SIG-M5 treated with dmso at 0.1 percent for 504 hours (cell line): ENCODE data around the gene RIPOR1.

Experiments used
- DNase-seq: peaks from one replicate; lab custom pipeline; 2025; ENCODE audit not compliant: unreplicated experiment; lab: John Stamatoyannopoulos, UW

RIPOR1 gene

DNA sequence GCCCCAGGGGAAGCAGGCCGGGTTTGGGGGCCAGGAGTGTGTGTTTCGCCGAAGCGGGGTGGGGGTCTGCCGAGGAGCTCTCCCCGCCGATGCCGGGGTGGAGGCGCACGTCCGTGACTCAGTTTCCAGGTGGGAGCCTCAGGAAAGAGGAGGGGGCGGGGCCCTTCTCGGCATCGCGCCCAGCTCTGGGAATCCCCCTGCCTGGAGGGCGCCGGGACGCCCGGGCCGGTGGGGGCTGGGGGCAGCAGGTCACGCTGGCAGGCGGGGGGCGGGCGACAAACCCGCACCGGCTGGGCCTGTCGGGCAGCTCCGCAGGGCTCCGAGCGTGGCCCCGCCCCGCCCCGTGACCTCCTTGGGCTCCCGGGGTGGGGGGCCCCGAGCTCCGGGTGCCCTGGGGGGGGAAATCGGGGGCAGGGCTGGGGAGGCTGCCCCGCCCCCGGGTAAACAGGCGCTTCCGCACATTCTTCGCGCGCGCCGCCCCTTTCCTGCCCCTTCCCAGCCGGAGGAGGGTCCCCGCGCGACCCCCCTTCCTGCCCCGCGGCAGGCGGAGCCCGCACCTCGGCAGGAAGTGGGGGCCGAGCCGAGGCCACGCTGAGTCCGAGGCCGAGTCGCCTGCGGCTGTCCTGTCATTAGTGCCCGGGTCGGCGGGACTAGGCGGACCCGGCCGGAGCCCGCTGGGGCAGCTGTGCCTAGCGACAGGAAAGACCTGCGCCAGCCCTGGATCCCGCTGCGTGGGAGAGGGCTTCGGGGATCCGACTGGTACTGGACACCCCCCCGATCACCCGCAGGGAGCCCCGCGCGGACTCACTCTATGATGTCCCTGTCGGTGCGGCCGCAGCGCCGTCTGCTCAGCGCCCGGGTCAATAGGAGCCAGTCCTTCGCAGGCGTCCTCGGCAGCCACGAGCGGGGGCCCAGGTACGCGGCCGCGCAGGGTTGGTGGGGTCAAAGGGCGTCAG is 9.3 kb downstream of the RIPOR1 start:
- DNase-seq = no peak

DNA sequence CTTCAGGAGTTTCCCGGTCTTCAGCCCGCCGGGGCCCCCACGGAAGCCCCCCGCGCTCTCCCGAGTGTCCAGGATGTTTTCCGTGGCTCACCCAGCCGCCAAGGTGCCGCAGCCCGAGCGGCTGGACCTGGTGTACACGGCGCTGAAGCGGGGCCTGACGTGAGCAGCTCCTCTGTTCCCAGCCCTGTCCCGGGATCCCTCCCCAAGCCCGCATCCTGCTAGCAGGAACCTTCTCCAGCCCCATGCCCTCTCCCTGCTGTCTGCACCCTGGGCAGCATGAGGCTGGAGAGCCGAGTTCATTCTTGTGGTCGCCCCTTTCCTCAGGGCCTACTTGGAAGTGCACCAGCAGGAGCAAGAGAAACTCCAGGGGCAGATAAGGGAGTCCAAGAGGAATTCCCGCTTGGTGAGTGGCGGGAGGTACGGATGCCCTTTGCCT is 10.1 kb downstream of the RIPOR1 start:
- no peak for DNase-seq

DNA sequence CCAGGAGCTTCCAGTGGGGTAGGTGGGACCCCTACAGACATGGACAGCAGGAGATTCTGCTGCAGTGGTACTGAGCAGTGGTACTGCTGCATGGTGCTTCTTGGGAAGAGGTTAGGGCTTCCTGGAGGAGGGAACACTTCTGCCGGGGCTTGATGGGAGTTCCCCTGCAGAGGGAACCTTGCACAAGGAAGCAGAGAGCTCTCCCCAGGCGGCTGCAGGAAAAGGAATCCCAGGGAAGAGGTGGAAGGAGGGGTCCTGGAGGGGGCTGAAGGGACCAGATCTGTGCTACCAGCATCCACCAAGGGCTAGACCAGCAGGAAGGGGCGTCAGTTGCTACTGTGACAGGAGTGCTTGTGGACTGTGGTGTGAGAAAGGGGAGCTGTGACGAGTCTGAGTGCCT is 10.6 kb downstream of the RIPOR1 start:
- no peak for DNase-seq

DNA sequence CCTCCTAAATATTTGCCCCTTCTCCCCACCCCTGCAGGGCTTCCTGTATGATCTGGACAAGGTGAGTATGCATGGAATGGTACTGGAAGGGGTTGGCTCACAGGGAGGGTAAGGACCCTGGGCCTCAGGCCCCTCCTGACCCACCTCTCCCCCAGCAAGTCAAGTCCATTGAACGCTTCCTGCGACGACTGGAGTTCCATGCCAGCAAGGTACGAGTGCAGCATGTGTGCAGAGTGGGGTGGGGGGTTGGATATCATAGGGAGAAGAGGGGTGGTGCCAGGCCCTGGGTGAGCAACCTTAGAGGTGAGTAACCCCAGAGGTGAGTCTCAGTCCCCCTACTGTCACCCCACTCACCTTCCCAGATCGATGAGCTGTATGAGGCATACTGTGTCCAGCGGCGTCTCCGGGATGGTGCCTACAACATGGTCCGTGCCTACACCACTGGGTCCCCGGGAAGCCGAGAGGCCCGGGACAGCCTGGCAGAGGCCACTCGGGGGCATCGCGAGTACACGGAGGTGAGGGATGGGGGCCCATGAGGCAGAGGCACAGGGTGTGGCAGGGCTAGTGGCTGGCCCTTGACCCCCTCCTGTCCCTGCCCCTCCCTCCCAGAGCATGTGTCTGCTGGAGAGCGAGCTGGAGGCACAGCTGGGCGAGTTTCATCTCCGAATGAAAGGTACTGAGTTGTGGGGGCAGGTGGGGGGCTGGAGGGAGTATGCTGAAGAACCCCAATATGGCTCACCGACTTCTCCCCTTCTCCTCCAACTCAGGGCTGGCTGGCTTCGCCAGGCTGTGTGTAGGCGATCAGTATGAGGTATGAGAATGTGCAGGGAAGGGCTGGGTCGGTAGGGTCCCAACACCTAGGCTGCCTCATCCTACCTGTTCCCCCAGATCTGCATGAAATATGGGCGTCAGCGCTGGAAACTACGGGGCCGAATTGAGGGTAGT is 11.3 kb downstream of the RIPOR1 start:
- no peak for DNase-seq

DNA sequence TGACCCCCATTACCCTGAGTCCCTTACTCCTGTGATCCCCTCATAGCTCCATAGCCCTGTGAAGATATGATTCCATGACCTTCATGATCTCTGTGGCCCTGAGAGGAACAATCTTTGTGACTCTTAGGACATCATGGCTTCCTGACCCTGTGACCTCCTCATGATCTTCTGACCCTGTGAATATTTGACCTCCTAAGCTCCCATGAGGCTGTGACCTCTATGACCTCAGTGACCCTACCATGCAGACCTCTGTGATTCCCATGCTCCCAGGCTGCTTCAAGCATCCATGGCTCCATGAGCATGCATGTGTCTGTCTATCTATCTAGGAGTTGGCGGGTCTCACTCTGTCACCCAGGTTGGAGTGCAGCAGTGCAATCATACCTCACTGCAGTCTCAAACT is 12.1 kb downstream of the RIPOR1 start:
- DNase-seq = no peak

DNA sequence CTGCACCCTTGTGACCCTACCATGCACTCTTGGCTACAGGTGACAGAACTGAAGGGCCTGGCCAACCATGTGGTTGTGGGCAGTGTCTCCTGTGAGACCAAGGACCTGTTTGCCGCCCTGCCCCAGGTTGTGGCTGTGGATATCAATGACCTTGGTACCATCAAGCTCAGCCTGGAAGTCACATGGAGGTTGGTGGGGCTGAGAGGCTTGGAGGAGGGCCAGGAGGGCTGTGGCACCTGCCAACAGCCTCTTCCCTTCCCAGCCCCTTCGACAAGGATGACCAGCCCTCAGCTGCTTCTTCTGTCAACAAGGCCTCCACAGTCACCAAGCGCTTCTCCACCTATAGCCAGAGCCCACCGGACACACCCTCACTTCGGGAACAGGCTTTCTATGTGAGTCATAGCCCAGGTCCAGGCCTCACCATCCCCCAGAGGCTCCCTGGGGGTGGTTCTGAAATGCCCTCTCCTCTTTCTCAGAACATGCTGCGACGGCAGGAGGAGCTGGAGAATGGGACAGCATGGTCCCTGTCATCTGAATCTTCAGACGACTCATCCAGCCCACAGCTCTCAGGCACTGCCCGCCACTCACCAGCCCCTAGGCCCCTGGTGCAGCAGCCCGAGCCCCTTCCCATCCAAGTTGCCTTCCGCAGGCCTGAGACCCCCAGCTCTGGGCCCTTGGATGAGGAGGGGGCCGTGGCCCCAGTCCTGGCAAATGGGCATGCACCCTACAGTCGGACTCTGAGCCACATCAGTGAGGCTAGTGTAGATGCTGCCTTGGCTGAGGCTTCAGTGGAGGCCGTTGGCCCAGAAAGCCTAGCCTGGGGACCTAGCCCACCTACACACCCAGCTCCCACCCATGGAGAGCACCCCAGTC is 13.0 kb downstream of the RIPOR1 start:
- DNase-seq = no peak

DNA sequence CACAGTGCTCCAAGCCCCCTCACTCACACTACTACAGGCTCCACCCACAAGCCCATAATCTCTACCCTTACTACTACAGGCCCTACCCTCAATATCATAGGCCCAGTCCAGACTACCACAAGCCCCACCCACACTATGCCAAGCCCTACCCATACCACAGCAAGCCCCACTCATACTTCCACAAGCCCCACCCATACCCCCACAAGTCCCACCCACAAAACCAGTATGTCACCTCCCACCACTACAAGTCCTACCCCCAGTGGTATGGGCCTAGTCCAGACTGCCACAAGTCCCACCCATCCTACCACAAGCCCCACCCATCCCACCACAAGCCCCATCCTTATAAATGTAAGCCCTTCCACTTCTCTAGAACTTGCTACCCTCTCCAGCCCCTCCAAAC is 13.8 kb downstream of the RIPOR1 start:
- peak; percentile 86 for DNase-seq

DNA sequence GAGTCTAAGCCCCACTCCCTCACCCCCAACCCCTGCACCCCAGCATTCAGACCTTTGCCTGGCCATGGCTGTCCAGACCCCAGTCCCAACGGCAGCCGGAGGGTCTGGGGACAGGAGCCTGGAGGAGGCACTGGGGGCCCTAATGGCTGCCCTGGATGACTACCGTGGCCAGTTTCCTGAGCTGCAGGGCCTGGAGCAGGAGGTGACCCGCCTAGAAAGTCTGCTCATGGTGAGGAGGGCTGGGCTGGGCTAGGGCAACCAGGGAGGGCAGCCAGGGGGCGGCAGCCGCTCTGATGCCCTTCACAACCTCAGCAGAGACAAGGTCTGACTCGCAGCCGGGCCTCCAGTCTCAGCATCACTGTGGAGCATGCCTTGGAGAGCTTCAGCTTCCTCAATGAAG is 14.4 kb downstream of the RIPOR1 start:
- no peak for DNase-seq

DNA sequence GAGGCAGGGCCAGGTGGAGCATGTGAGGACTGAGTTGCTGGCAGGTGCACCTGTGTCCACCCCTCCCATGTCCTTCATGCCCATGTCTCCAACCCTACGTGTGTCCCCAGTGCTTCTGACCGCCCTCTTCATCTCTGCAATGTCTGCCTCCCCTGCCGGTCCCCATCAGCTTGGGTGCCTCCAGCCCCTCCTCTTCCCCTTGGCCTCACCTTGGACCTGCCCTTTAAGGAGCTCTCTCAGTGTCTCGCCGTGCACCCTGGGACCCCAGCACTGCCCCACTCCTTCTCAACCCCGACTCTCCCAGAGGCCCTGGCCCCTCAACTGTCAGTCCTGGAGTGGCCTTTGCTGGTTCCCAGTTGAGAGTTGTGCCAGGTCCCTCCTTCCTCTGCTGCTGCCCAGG is 15.0 kb downstream of the RIPOR1 start:
- no peak for DNase-seq

DNA sequence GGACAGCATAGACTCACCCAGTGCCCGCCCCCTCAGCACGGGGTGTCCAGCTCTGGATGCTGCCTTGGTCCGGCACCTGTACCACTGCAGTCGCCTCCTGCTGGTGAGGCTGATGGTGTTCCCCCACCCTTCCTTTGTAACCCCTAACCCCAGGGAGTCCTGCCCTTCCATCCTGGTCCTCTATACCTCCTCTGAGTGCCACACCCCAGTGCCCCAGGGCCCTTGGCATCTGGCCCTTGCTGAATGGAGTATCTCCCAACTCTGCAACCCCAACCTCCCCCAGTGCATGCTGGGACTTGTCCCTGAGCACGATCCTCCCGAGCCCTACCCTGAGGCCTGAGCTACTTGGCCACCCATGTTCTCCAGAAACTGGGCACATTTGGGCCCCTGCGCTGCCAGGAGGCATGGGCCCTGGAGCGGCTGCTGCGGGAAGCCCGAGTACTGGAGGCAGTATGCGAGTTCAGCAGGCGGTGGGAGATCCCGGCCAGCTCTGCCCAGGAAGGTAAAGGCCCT is 15.8 kb downstream of the RIPOR1 start:
- DNase-seq = no peak

DNA sequence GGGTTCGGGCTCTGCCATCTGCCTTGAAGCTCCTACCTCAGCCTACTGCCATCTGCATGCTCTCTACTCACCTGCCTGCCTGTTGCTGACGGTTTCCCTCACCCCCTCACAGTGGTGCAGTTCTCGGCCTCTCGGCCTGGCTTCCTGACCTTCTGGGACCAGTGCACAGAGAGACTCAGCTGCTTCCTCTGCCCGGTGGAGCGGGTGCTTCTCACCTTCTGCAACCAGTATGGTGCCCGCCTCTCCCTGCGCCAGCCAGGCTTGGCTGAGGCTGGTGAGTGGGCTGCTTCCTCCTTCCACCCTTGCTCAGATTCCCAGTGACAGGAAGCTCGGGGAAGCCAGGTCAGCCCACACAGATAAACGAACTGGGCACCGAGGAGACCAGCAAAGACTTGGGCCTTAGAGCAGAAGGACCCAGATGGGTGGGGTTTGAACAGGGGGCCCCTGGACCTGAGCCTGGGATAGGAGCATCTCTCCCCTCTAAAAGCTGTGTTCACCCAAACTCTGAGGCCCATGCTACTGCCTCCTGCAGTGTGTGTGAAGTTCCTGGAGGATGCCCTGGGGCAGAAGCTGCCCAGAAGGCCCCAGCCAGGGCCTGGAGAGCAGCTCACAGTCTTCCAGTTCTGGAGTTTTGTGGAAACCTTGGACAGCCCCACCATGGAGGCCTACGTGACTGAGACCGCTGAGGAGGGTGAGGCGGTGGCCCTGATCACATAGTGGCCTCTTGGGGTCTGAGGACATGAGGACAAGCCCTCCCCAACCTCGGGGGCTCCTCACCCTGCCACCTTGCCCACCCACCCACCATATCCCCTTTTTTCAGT is 16.4 kb downstream of the RIPOR1 start:
- DNase-seq = no peak

DNA sequence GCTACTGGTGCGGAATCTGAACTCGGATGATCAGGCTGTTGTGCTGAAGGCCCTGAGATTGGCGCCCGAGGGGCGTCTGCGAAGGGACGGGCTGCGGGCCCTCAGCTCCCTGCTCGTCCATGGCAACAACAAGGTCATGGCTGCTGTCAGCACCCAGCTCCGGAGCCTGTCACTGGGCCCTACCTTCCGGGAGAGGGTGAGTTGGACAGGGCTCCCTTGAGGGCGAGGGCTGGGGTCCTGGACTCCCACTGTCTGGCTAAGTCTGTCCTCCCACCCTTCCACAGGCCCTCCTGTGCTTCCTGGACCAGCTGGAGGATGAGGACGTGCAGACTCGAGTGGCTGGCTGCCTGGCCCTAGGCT is 17.0 kb downstream of the RIPOR1 start:
- DNase-seq = no peak

DNA sequence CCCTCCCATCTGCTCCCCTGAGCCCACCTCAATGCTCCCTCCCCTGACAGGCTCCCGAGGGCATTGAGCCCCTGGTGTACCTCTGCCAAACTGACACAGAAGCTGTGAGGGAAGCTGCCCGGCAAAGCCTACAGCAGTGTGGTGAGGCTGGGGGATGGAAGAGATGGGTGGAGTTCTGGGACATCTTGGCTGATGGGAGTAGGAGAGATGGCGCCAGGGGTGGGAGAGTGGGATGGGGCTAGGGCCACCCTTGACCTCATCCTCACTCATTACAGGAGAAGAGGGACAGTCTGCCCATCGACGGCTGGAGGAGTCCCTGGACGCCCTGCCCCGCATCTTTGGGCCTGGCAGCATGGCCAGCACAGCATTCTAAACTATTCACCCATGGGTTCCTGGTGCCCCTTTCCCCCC is 17.5 kb downstream of the RIPOR1 start:
- DNase-seq = no peak

DNA sequence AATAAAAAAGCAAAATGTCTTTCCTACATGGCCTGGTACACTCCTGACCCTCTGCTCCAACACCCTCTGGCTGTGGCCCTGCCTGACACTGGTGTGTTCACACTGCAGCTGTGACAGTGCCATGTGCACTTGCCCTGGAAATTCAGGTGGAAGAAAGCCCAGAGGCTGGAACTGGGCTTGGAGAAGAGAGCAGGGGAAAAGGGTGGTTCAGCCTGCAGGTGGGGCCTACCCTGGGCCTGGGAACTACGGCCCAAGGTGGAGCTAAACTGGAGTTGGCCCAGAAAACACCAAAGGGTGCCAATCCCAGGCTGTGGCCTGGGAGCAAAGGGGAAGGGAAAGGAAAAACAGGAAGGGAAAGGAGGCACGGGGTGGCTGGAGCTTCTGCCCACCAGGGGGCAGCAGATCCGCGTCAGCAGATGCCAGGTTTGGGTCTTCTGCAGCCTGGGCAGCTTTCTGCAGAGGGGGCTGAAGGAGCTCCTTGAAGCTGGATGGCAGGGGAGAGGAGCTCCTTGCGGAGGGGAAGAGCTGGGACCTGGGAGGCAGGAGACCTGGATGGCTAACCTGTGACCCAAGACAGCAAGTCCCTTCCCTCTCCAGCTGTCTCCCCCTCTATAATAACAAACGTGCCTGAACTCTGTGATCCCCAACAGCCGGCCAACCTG is 18.3 kb downstream of the RIPOR1 start:
- peak; percentile 32 for DNase-seq

DNA sequence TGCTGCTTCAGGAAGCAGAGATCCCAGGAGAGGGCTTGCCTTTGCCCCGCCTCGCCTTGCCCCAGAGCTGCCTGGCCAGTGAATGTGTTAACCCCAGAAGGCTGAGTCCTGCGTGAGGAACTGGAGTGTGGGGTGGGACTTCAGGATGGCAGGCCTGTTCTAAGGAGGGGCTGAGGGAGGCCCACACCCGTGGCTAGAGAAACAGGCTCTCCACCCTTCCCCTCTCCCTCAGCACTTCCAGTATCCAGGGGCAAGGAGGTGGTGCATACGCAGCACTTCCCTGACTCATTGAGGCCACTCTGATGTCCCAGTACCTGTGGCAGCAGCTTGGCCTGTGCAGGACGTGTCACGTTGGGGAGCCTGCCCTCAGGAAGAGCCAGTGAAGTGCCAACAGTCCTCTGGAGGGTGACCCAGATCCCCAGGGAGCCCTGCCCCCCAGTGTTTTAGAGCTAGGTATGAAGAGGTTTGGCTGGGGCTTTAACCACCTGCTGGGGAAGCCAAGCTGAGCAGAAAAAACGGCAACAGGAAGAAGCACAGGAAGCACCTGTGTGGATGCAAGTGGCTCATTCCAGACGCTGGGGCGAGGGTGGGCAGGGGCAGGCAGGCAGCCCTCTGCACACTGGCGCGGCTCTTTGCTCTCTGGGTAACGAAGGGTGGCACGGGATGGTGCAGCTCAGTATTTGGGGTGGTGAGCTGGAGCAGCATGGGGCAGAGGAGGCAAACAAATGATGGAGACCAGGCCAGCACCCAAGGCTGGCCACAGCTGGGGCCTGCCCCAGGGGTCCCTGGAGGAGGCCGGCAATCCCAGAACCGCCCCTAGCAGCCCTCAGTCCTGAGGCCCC is 19.0 kb downstream of the RIPOR1 start:
- no peak for DNase-seq

DNA sequence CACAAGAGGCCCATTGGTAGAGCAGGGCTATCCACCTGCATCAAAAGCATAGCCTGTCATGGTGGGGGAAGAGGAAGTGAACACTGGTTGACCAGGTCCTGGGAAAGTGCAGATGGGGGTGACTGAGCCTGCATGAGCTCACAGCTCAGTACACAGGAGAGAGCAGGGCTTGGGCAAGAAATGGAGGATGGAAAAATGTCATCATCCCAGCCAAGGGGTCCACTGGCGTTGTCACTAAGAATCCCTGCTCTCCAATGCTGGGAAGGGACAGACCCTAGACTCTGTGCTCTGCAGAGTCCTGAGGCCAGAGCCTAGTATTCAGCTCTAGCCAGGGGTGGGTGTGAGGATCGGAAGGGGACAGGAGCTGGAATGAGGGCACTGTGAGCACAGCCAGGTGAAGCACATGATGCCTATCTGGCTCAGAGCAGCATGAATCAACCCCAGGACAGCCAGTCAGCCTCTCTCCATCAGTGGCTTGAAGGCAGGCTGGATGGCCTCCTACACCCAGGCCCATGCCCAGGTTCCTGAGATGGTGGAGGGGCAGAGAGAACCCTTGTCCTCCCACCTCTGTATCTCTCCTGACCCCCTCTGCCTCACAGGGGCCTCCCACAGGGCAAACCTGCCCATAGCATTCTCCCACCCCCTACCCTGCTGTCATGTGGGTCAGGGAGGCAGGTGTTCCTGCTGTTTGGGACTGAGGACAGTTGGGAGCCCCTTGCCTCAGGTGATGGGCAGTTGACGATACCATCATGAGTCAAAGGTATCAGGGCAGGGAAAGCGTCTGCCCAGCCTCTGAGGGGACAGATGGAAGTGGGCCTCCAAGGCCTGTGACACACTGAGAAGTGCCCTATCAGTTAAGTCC is 19.9 kb downstream of the RIPOR1 start:
- DNase-seq = no peak

DNA sequence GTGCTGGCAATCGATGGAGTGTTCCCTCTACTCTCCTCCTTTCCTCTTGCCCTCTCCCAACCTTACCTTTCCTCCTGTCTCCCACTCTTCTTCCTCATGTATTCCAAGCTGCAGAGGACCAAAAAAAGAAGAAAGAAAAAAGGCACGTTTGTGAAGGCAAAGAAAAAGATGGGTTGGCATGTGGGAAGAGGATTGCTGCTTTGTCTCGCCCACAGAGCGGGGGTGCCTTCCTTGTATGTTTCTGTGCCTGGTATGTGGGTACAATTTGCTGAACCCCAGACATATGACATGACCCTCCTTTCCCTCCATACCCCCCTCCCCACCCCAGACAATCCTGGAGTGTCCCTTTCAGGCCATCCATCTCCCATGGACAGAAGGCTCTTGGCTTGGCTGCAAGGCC is 20.6 kb downstream of the RIPOR1 start:
- DNase-seq = no peak
